HL-60 (cell line): ENCODE measurements around the gene ZBTB8B.
"Not testable (repeated sequence)": the region's sequence is repeated elsewhere in the genome, so short reads cannot be mapped to it uniquely, and the experiment has no call there.

Experiments
- CTCF ChIP-seq: IDR thresholded peaks from one replicate; pipeline ENCODE4 v1.5.1; 2011; ENCODE audit warnings: low read length, control low read depth, inconsistent platforms; ENCODE audit not compliant: insufficient read depth
- POLR2AphosphoS5 ChIP-seq: IDR thresholded peaks from 2 replicates; pipeline ENCODE4 v1.6.1; 2012; ENCODE audit warnings: low read depth

DNA sequence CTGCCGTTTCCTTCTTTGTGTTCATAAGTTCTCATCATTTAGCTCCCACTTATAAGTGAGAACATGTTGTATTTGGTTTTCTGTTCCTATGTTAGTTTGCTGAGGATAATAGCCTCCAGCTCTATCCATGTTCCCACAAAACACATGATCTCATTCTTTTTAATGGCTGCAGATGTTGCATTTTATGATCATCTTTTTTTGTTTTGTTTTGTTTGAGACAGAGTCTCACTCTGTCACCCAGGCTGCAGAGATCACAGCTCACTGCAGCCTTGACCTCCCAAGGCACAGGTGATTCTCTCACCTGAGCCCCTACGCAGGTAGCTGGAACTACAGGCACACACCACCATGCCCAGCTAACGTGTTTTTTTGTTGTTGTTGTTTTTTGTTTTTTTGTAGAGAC is 16.9 kb downstream of the ZBTB8B start:
- not testable (repeated sequence) for TF ChIP-seq CTCF, POLR2AphosphoS5
